Neural progenitor cell (in vitro differentiated cells): ENCODE data around the gene HBG1. TPM values are rescaled to one million over a fixed set of nuclear protein-coding genes. Genes with fewer than 3 reads are reported as not detected.

ENCODE experiments used
- DNase-seq: peaks from one replicate; pipeline ENCODE4 v3.0.0-alpha.2; 2016; ENCODE audit warnings: low spot score
- H2AFZ ChIP-seq: fragments of 200-600 bp; sonication (generic); replicated peaks from 2 replicates; pipeline ENCODE4 v1.6.1; 2016; ENCODE audit warnings: antibody characterized with exemption
- H3F3A ChIP-seq: fragments of 200-600 bp; sonication (generic); 2 replicates; pipeline ENCODE4 v1.6.1; 2016; ENCODE audit warnings: antibody characterized with exemption, low read depth
- H3K27ac ChIP-seq: fragments of 200-600 bp; sonication (generic); 2 replicates; pipeline ENCODE4 v1.5.1; 2016; ENCODE audit warnings: mild to moderate bottlenecking
- H3K27me3 ChIP-seq: fragments of 200-600 bp; sonication (generic); 2 replicates; pipeline ENCODE4 v1.6.1; 2016; ENCODE audit warnings: mild to moderate bottlenecking, moderate library complexity
- H3K36me3 ChIP-seq: fragments of 200-600 bp; sonication (generic); 2 replicates; pipeline ENCODE4 v1.5.1; 2016
- H3K4me1 ChIP-seq: fragments of 200-600 bp; sonication (generic); 2 replicates; pipeline ENCODE4 v1.6.1; 2016; ENCODE audit warnings: mixed run types
- H3K4me2 ChIP-seq: fragments of 200-600 bp; sonication (generic); 2 replicates; pipeline ENCODE4 v1.6.1; 2016
- H3K4me3 ChIP-seq: fragments of 200-600 bp; sonication (generic); 2 replicates; pipeline ENCODE4 v1.5.1; 2016
- H3K79me2 ChIP-seq: fragments of 200-600 bp; sonication (generic); 2 replicates; pipeline ENCODE4 v1.6.1; 2016; ENCODE audit warnings: low read depth
- H3K9ac ChIP-seq: fragments of 200-600 bp; sonication (generic); 2 replicates; pipeline ENCODE4 v1.6.1; 2016
- H3K9me3 ChIP-seq: fragments of 200-600 bp; sonication (generic); 2 replicates; pipeline ENCODE4 v1.5.1; 2016; ENCODE audit warnings: low read depth
- H4K20me1 ChIP-seq: fragments of 200-600 bp; sonication (generic); 2 replicates; pipeline ENCODE4 v1.6.1; 2016; ENCODE audit warnings: low read depth
- H3K27ac Mint-ChIP-seq: 3 replicates; pipeline ENCODE4 v1.8.0; 2021; ENCODE audit warnings: mixed read lengths
- H3K27me3 Mint-ChIP-seq: 2 replicates; pipeline ENCODE4 v1.8.0; 2022; ENCODE audit warnings: low read depth, mild to moderate bottlenecking, inconsistent platforms, moderate library complexity, mixed read lengths; ENCODE audit not compliant: insufficient read depth
- H3K36me3 Mint-ChIP-seq: 3 replicates; pipeline ENCODE4 v1.8.0; 2021; ENCODE audit warnings: mixed read lengths
- H3K4me1 Mint-ChIP-seq: 3 replicates; pipeline ENCODE4 v1.8.0; 2021; ENCODE audit warnings: mixed read lengths
- H3K4me3 Mint-ChIP-seq: 3 replicates; pipeline ENCODE4 v1.8.0; 2021; ENCODE audit warnings: mild to moderate bottlenecking, moderate library complexity, mixed read lengths
- H3K9me3 Mint-ChIP-seq: 3 replicates; pipeline ENCODE4 v1.8.0; 2020; ENCODE audit warnings: mixed read lengths
- EZH2 ChIP-seq: fragments of 200-600 bp; sonication (generic); IDR thresholded peaks from 2 replicates; pipeline ENCODE4 v1.6.1; 2017; ENCODE audit warnings: antibody characterized with exemption, mild to moderate bottlenecking, moderate library complexity
- EZH2phosphoT487 ChIP-seq: fragments of 200-600 bp; sonication (generic); IDR thresholded peaks from 2 replicates; pipeline ENCODE4 v1.6.1; 2017; ENCODE audit warnings: antibody characterized with exemption
- total RNA-seq: library from RNA; depleted of rRNA; stranded (reverse); fragments of >200 nt; gene quantifications from 2 replicates; pipeline ENCODE4 v1.2.3, GENCODE V29; 2015; ENCODE audit warnings: low replicate concordance
- TF ChIP-seq, protein P1 (sequence below): fragments of 200-600 bp; sonication (generic); IDR thresholded peaks from 2 replicates; pipeline ENCODE4 v1.5.1; 2017; ENCODE audit warnings: antibody characterized with exemption, mild to moderate bottlenecking

Gene HBG1
- total RNA-seq, 1 donor from 2014 or later, result not detected

- H3K27me3 ChIP-seq, result no peaks in the 10 kb centered on the region
- peaks cover 2% of the 10 kb centered on the region for H3K4me1 ChIP-seq
- H3K27ac ChIP-seq, result no peak overlapping the region
- no peak overlapping the region for H3K9ac ChIP-seq
- H3F3A ChIP-seq, result no peaks in the 10 kb centered on the region
- Mint-ChIP-seq H3K27ac (no peak overlapping the region), H3K4me1 (peaks cover 5% of the 10 kb centered on the region), H3K36me3 (no peaks in the 10 kb centered on the region), H3K9me3 (no peaks in the 10 kb centered on the region), H3K27me3 (no peaks in the 10 kb centered on the region), H3K4me3 (no peak overlapping the region)
- H2AFZ ChIP-seq, result no peak overlapping the region
- H3K79me2 ChIP-seq, result no peaks in the 10 kb centered on the region
- TF ChIP-seq EZH2phosphoT487 (no peak), EZH2 (no peak)
- TF ChIP-seq, protein P1, sequence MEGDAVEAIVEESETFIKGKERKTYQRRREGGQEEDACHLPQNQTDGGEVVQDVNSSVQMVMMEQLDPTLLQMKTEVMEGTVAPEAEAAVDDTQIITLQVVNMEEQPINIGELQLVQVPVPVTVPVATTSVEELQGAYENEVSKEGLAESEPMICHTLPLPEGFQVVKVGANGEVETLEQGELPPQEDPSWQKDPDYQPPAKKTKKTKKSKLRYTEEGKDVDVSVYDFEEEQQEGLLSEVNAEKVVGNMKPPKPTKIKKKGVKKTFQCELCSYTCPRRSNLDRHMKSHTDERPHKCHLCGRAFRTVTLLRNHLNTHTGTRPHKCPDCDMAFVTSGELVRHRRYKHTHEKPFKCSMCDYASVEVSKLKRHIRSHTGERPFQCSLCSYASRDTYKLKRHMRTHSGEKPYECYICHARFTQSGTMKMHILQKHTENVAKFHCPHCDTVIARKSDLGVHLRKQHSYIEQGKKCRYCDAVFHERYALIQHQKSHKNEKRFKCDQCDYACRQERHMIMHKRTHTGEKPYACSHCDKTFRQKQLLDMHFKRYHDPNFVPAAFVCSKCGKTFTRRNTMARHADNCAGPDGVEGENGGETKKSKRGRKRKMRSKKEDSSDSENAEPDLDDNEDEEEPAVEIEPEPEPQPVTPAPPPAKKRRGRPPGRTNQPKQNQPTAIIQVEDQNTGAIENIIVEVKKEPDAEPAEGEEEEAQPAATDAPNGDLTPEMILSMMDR, result no peak
- DNase-seq, result no peak
- H4K20me1 ChIP-seq, result no peaks in the 10 kb centered on the region
- no peaks in the 10 kb centered on the region for H3K9me3 ChIP-seq
- H3K4me3 ChIP-seq, result no peak overlapping the region
- no peaks in the 10 kb centered on the region for H3K36me3 ChIP-seq
- H3K4me2 ChIP-seq, result no peak overlapping the region
Measured at GRCh38 chr11:5279471-5280090, 29.9 kb upstream of the HBG1 start.

- Mint-ChIP-seq H3K9me3 (no peaks in the 10 kb centered on the region), H3K27ac (no peak overlapping the region), H3K36me3 (no peaks in the 10 kb centered on the region), H3K27me3 (no peaks in the 10 kb centered on the region), H3K4me1 (peaks cover 7% of the 10 kb centered on the region), H3K4me3 (no peak overlapping the region)
- H2AFZ ChIP-seq, result no peak overlapping the region
- no peaks in the 10 kb centered on the region for H4K20me1 ChIP-seq
- H3K4me3 ChIP-seq, result no peak overlapping the region
- no peaks in the 10 kb centered on the region for H3K27me3 ChIP-seq
- peaks cover 4% of the 10 kb centered on the region for H3K4me1 ChIP-seq
- no peak overlapping the region for H3K27ac ChIP-seq
- no peak for DNase-seq
- no peaks in the 10 kb centered on the region for H3K79me2 ChIP-seq
- no peak overlapping the region for H3K4me2 ChIP-seq
- H3K9ac ChIP-seq, result no peak overlapping the region
- TF ChIP-seq EZH2 (no peak), EZH2phosphoT487 (no peak)
- TF ChIP-seq, protein P1, result no peak
- H3F3A ChIP-seq, result no peaks in the 10 kb centered on the region
- H3K36me3 ChIP-seq, result no peaks in the 10 kb centered on the region
- no peaks in the 10 kb centered on the region for H3K9me3 ChIP-seq
Measured at GRCh38 chr11:5277807-5278382, 28.2 kb upstream of the HBG1 start.

GRCh38 chr11:5276697-5277096 lies 27.0 kb upstream of the HBG1 start:
- Mint-ChIP-seq H3K4me1 (peaks cover 7% of the 10 kb centered on the region), H3K36me3 (no peaks in the 10 kb centered on the region), H3K9me3 (no peaks in the 10 kb centered on the region), H3K27ac (no peak overlapping the region), H3K27me3 (no peaks in the 10 kb centered on the region), H3K4me3 (no peak overlapping the region)
- Histone ChIP-seq H3K9me3 (no peaks in the 10 kb centered on the region), H3K36me3 (no peaks in the 10 kb centered on the region), H3K4me3 (no peak overlapping the region), H3F3A (no peaks in the 10 kb centered on the region), H2AFZ (no peak overlapping the region), H3K27me3 (no peaks in the 10 kb centered on the region), H4K20me1 (no peaks in the 10 kb centered on the region), H3K79me2 (no peaks in the 10 kb centered on the region), H3K9ac (no peak overlapping the region), H3K4me1 (peaks cover 4% of the 10 kb centered on the region), H3K4me2 (no peak overlapping the region), H3K27ac (no peak overlapping the region)
- TF ChIP-seq, protein P1, result no peak
- TF ChIP-seq EZH2 (no peak), EZH2phosphoT487 (no peak)
- DNase-seq, result no peak
